ENCODE results near the gene KLHL36.

- TF ChIP-seq CTCF (IDR thresholded peaks at IDR 0.05) (no peak), POLR2A (IDR thresholded peaks at IDR 0.05) (no peak)
These were observed 52.4 kb downstream of the KLHL36 start for GRCh38 chr16:84700446-84701300.

All from testis (tissue), 2 donors.